ENCODE results near the gene SP2.
A peak's percentile ranks its signal among the peaks of the same experiment; 100 is the strongest.

GRCh38 chr17:47847341-47848197, 48.5 kb upstream of the SP2 start:
- TF ChIP-seq ZKSCAN1 (IDR thresholded peaks at IDR 0.05; ENCODE audit: low read length) (no peak), HCFC1 (IDR thresholded peaks at IDR 0.05; ENCODE audit: low read depth, low read length) (no peak), ZBTB39 (CRISPR knock-in tag; IDR thresholded peaks at IDR 0.05) (no peak), PBX3 (CRISPR knock-in tag; IDR thresholded peaks at IDR 0.05; ENCODE audit: borderline replicate concordance) (no peak), PBX2 (CRISPR knock-in tag; IDR thresholded peaks at IDR 0.05) (no peak), ZNF766 (CRISPR knock-in tag; IDR thresholded peaks at IDR 0.05; ENCODE audit: borderline replicate concordance) (no peak), POLR2A (IDR thresholded peaks at IDR 0.05; ENCODE audit: insufficient read depth in 1 of 2, low read depth in 2 of 2, low read length in 2 of 2) (no peak), CREB1 (IDR thresholded peaks at IDR 0.05) (no peak), CREB1 (CRISPR knock-in tag; IDR thresholded peaks at IDR 0.05) (no peak), SRF (IDR thresholded peaks at IDR 0.05; ENCODE audit: low read depth, low read length) (no peak), ZBTB7B (CRISPR knock-in tag; IDR thresholded peaks at IDR 0.05) (peak; percentile 78; the same call in 1 of the 2 replicates), FOXA3 (CRISPR knock-in tag; IDR thresholded peaks at IDR 0.05) (no peak), FOXK1 (CRISPR knock-in tag; IDR thresholded peaks at IDR 0.05; ENCODE audit: borderline replicate concordance, low read depth) (no peak), TEAD3 (CRISPR knock-in tag; optimal IDR thresholded peaks at IDR 0.05; ENCODE audit: borderline replicate concordance) (no peak)

All from HepG2 (cell line).